Keratinocyte (primary cell): Measurements from ENCODE around the gene TLCD2. TPM values are rescaled to one million over a fixed set of nuclear protein-coding genes. Genes with fewer than 3 reads are reported as not detected.

Experiments used
- DNase-seq: peaks from one replicate; pipeline ENCODE4 v3.0.0-alpha.2; 2011; ENCODE audit warnings: low read depth, missing footprints, low spot score
- FAIRE-seq: peaks from 2 replicates; lab custom pipeline; 2011; peaks lifted over from hg19 to GRCh38; lab: Jason Lieb, UNC
- H2AFZ ChIP-seq: 2 replicates; pipeline ENCODE4 v1.6.0; 2012; ENCODE audit warnings: low read length, control low read depth, inconsistent platforms; ENCODE audit not compliant: control insufficient read depth
- H3K27ac ChIP-seq: 2 replicates; pipeline ENCODE4 v1.5.1; 2011; ENCODE audit warnings: low read length; ENCODE audit not compliant: control insufficient read depth, insufficient read depth
- H3K27me3 ChIP-seq: 3 replicates; pipeline ENCODE4 v1.6.0; 2011; ENCODE audit warnings: low read length; ENCODE audit not compliant: control insufficient read depth, insufficient read depth; ENCODE audit errors: extremely low read depth
- H3K36me3 ChIP-seq, 2 experiments: 2 replicates in 1 of 2; 3 replicates in 1 of 2; pipeline ENCODE4 v1.5.1; 2011; ENCODE audit warnings: low read length in 2 of 2, mild to moderate bottlenecking in 1 of 2; ENCODE audit not compliant: control insufficient read depth in 2 of 2, insufficient read depth in 2 of 2; ENCODE audit errors: extremely low read depth in 1 of 2
- H3K4me1 ChIP-seq: 3 replicates; pipeline ENCODE4 v1.5.1; 2011; ENCODE audit warnings: low read length; ENCODE audit not compliant: control insufficient read depth, insufficient read depth; ENCODE audit errors: extremely low read depth
- H3K4me2 ChIP-seq: 3 replicates; pipeline ENCODE4 v1.6.0; 2011; ENCODE audit warnings: low read depth, low read length; ENCODE audit not compliant: control insufficient read depth, insufficient read depth; ENCODE audit errors: extremely low read depth
- H3K4me3 ChIP-seq, 3 experiments: fragments of 200-600 bp in 1 of 3; sonication (generic) in 1 of 3; 2 replicates in 2 of 3; 3 replicates in 1 of 3; pipeline ENCODE4 v1.5.1; 2011 to 2016; ENCODE audit warnings: low read length in 3 of 3, mild to moderate bottlenecking in 3 of 3, control low read depth in 2 of 3, inconsistent platforms in 1 of 3, low read depth in 1 of 3, mixed read lengths in 1 of 3, mixed run types in 1 of 3, moderate library complexity in 1 of 3; ENCODE audit not compliant: control insufficient read depth in 2 of 3, insufficient read depth in 2 of 3; ENCODE audit errors: extremely low read depth in 1 of 3
- H3K79me2 ChIP-seq: 2 replicates; pipeline ENCODE4 v1.6.0; 2012; ENCODE audit warnings: low read length; ENCODE audit not compliant: control insufficient read depth, insufficient read depth
- H3K9ac ChIP-seq: 3 replicates; pipeline ENCODE4 v1.6.0; 2011; ENCODE audit warnings: low read length; ENCODE audit not compliant: control insufficient read depth, insufficient read depth; ENCODE audit errors: extremely low read depth
- H3K9me1 ChIP-seq: 3 replicates; pipeline ENCODE4 v1.6.0; 2011; ENCODE audit warnings: low read length; ENCODE audit not compliant: control insufficient read depth, insufficient read depth; ENCODE audit errors: extremely low read depth
- H3K9me3 ChIP-seq: 2 replicates; pipeline ENCODE4 v1.5.1; 2012; ENCODE audit warnings: low read depth, low read length; ENCODE audit not compliant: control insufficient read depth
- H4K20me1 ChIP-seq: 3 replicates; pipeline ENCODE4 v1.6.0; 2011; ENCODE audit warnings: low read length; ENCODE audit not compliant: control insufficient read depth, insufficient read depth; ENCODE audit errors: extremely low read depth
- EZH2 ChIP-seq: IDR thresholded peaks from one replicate; pipeline ENCODE4 v1.6.1; 2012; ENCODE audit warnings: inconsistent platforms, mild to moderate bottlenecking, low read length, moderate library complexity
- dilution Hi-C: fragments of 300-500 bp; cut with MboI; formaldehyde crosslinking; loops from one replicate; pipeline ENCODE4 v1.7.0; 2020; ENCODE audit warnings: low sequenced_read_pairs; ENCODE audit not compliant: extremely low pct_ligation_motif_present
- polyA plus RNA-seq, 5 experiments: library from polyadenylated mRNA; depleted of rRNA in 3 of 5; stranded (reverse) in 3 of 5; stranded (forward) in 1 of 5; unstranded in 1 of 5; fragments of >200 nt; gene quantifications; 1 replicate in 1 of 5; 2 replicates in 3 of 5; 3 replicates in 1 of 5; pipeline versions ENCODE4 v1.2.1 to v1.2.3, GENCODE V29; 2011 to 2012; ENCODE audit warnings: missing spikeins in 2 of 5, low read depth in 1 of 5, low replicate concordance in 1 of 5
- TF ChIP-seq, protein P1 (sequence below), 3 experiments: IDR thresholded peaks in 1 of 3; conservative IDR thresholded peaks in 1 of 3; optimal IDR thresholded peaks in 1 of 3; 2 replicates in 2 of 3; 3 replicates in 1 of 3; pipeline versions ENCODE3 to v1.5.1; 2011; ENCODE audit warnings: low read length in 3 of 3, mild to moderate bottlenecking in 3 of 3, moderate library complexity in 2 of 3, control low read depth in 1 of 3, inconsistent platforms in 1 of 3; ENCODE audit not compliant: insufficient read depth in 2 of 3; ENCODE audit errors: extremely low read depth in 1 of 3

The TLCD2 gene
- polyA plus RNA-seq, 1 donor (not counting 4 experiments of a cell fraction or from before 2014, with no cell fraction given): 0.75 TPM

GRCh38 chr17:1745513-1746020, 35.4 kb upstream of the TLCD2 start:
- FAIRE-seq (no peak), DNase-seq (no peak)
- Histone ChIP-seq H3K4me3 (no peak overlapping the region), H3K4me2 (no peak overlapping the region), H3K27ac (no peak overlapping the region), H3K9me3 (no peaks in the 10 kb centered on the region), H3K4me1 (peaks cover 9% of the 10 kb centered on the region), H3K27me3 (no peaks in the 10 kb centered on the region), H3K36me3 (no peaks in the 10 kb centered on the region), H2AFZ (no peak overlapping the region), H3K79me2 (no peaks in the 10 kb centered on the region), H3K9ac (no peak overlapping the region), H3K9me1 (no peaks in the 10 kb centered on the region), H4K20me1 (no peaks in the 10 kb centered on the region)
- no peak for TF ChIP-seq EZH2
- TF ChIP-seq, protein P1, sequence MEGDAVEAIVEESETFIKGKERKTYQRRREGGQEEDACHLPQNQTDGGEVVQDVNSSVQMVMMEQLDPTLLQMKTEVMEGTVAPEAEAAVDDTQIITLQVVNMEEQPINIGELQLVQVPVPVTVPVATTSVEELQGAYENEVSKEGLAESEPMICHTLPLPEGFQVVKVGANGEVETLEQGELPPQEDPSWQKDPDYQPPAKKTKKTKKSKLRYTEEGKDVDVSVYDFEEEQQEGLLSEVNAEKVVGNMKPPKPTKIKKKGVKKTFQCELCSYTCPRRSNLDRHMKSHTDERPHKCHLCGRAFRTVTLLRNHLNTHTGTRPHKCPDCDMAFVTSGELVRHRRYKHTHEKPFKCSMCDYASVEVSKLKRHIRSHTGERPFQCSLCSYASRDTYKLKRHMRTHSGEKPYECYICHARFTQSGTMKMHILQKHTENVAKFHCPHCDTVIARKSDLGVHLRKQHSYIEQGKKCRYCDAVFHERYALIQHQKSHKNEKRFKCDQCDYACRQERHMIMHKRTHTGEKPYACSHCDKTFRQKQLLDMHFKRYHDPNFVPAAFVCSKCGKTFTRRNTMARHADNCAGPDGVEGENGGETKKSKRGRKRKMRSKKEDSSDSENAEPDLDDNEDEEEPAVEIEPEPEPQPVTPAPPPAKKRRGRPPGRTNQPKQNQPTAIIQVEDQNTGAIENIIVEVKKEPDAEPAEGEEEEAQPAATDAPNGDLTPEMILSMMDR (optimal IDR thresholded peaks at IDR 0.05 in 1 of 3, IDR thresholded peaks at IDR 0.05 in 1 of 3, conservative IDR thresholded peaks at IDR 0.05 in 1 of 3; ENCODE audit: extremely low read depth in 1 of 3, insufficient read depth in 2 of 3, low read length in 3 of 3): no peak
- dilution Hi-C loops: no loop called here

DNA sequence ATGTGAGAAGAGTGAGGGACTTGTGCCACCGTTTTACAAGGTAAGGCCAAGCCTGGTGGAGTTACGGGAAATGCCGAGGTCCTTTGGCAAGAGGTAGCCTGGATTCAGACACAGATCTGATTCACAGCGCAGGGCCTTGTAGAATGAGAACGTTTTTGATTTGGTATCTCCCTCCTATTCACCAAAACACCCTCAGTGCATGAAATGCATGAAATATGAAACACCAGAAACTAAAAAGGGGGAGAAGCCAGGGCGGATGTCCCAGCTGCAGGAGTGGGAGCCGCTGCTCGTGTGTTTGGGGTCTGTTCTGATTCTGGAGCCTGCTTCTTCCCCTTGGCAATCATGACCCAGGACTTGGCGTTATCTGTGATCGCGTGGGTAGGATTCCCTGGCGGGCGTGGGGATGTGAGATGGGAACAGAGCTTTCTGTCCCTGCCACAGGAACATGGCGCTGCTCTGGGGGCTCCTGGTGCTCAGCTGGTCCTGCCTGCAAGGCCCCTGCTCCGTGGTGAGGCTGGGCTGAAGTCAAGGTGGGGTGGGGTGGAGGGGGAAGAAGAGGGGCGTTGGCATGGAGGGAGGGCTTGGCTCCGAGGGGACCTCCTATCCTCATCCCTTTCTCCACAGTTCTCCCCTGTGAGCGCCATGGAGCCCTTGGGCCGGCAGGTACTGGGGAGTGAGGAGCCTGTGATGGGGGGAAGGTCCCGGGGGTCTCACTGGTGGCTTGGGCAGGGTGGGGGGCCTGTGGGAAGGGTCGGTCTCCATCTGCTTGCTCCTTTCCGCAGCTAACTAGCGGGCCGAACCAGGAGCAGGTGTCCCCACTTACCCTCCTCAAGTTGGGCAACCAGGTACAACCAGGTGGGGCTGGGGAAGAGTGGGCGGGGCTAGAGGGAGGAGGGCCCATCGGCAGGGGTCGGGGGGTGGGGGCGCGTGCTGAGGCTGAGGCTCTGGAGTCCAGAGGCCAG, 34.7 kb upstream of the TLCD2 start:
- DNase-seq (no peak), FAIRE-seq (no peak)
- Histone ChIP-seq H3K27me3 (no peaks in the 10 kb centered on the region), H3K9me1 (no peaks in the 10 kb centered on the region), H4K20me1 (no peaks in the 10 kb centered on the region), H3K4me2 (no peak overlapping the region), H3K4me3 (no peak overlapping the region), H3K9ac (no peak overlapping the region), H3K9me3 (no peaks in the 10 kb centered on the region), H3K4me1 (peaks cover 9% of the 10 kb centered on the region), H3K36me3 (no peaks in the 10 kb centered on the region), H2AFZ (no peak overlapping the region), H3K27ac (no peak overlapping the region), H3K79me2 (no peaks in the 10 kb centered on the region)
- dilution Hi-C loops: no loop called here
- TF ChIP-seq EZH2: no peak
- TF ChIP-seq, protein P1 (optimal IDR thresholded peaks at IDR 0.05 in 1 of 3, IDR thresholded peaks at IDR 0.05 in 1 of 3, conservative IDR thresholded peaks at IDR 0.05 in 1 of 3; ENCODE audit: extremely low read depth in 1 of 3, insufficient read depth in 2 of 3, low read length in 3 of 3): no peak
